ENCODE results near the gene MADD.

Gene MADD

GRCh38 chr11:47376107-47376524 lies 106.2 kb downstream of the MADD start:
- Histone ChIP-seq H3K27ac (replicated peaks) (peak overlapping the region; percentile 100), H3K4me3 (replicated peaks; ENCODE audit: insufficient read depth, low read length) (peak overlapping the region; percentile 80)
- TF ChIP-seq, protein P1, sequence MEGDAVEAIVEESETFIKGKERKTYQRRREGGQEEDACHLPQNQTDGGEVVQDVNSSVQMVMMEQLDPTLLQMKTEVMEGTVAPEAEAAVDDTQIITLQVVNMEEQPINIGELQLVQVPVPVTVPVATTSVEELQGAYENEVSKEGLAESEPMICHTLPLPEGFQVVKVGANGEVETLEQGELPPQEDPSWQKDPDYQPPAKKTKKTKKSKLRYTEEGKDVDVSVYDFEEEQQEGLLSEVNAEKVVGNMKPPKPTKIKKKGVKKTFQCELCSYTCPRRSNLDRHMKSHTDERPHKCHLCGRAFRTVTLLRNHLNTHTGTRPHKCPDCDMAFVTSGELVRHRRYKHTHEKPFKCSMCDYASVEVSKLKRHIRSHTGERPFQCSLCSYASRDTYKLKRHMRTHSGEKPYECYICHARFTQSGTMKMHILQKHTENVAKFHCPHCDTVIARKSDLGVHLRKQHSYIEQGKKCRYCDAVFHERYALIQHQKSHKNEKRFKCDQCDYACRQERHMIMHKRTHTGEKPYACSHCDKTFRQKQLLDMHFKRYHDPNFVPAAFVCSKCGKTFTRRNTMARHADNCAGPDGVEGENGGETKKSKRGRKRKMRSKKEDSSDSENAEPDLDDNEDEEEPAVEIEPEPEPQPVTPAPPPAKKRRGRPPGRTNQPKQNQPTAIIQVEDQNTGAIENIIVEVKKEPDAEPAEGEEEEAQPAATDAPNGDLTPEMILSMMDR (IDR thresholded peaks at IDR 0.05; ENCODE audit: insufficient read depth, low read length): no peak
- TF ChIP-seq GABPA (IDR thresholded peaks at IDR 0.05; ENCODE audit: low read depth): no peak

DNA sequence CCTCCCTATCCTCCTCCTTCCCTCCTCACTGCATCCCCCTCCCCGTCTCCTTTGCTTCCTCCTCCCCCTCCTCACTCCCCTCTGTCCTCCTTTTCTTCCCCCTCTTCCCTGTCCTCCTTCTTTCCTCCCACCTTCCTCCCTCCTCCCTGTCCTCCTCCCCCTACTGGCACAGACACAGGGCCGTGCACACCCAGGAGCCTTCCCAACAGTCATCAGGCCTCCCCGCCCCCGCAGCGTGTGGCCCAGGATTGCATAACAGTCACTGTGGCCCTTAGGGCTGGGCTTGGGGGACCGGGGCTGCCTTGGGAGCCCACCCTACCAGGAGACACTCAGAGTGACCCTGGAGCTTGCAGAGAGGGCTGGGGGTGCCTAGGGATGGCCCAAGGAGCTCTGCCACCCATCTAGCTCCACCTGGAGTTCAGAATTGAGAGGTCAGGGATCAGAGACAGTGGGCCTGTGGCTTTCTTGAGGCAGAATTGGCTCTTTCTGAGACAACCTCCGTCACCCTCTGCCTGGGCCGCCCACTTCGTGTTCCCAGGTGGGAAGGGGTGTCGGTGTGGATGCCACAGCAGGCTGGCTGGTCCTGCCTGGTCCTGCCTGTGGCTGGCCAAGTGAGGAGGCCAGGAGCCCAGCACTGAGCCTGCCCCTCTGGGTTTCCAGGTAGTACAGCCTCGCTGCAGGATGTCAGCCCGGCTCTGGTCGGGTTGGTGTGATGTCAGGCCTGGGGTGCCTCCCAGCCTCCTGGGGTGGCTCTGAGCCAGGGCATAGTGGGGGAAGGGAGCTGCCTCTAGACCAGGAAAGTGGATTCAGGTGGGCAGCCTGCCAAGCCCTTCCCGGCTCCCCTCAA lies 106.8 kb downstream of the MADD start:
- peak in 1 of 2 experiments; percentile 89 for DNase-seq (ENCODE audit: low read depth in 1 of 2, low spot score in 1 of 2)
- TF ChIP-seq, protein P1 (IDR thresholded peaks at IDR 0.05; ENCODE audit: insufficient read depth, low read length): no peak
- TF ChIP-seq POLR2AphosphoS5 (IDR thresholded peaks at IDR 0.05; ENCODE audit: low read depth) (peak; percentile 79), SPI1 (IDR thresholded peaks at IDR 0.05; ENCODE audit: borderline replicate concordance, low read depth) (no peak), GABPA (IDR thresholded peaks at IDR 0.05; ENCODE audit: low read depth) (no peak)
- no peaks in the 10 kb centered on the region for H3K27me3 ChIP-seq (ENCODE audit: insufficient read depth, poor library complexity, severe bottlenecking)
- H3K27ac ChIP-seq (replicated peaks): peak overlapping the region; percentile 100
- H3K4me3 ChIP-seq (replicated peaks; ENCODE audit: insufficient read depth, low read length): peak overlapping the region; percentile 80

More at GRCh38 chr11:47376107-47376524, 106.2 kb downstream of the MADD start:
- H3K27me3 ChIP-seq (ENCODE audit: insufficient read depth, poor library complexity, severe bottlenecking): no peaks in the 10 kb centered on the region
- DNase-seq (ENCODE audit: low read depth in 1 of 2, low spot score in 1 of 2): peak in 1 of 2 experiments; percentile 32

DNA sequence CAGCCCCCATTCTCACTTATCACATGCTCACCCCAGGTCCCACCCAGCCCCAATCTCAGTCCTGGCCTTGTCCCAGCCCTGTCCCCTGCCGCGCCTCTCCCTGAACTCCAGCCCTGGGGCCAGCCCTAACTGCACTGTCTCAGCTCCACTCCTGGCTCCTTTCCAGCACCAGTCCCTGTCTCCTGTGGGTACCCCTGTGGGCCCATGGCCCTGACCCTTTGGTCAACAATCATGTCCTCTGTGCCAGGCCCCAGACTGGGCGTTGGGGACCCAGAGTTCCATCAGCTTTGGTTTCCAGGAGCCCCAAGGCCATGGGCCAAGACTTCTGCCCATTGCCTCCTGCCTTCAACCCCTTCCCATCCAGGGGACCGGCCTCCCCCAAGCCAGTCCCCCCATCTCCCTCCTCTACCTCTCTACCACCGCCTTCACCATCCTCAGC lies 107.7 kb downstream of the MADD start:
- H3K27ac ChIP-seq (replicated peaks): peak overlapping the region; percentile 100
- peak overlapping the region; percentile 80 for H3K4me3 ChIP-seq (replicated peaks; ENCODE audit: insufficient read depth, low read length)
- no peaks in the 10 kb centered on the region for H3K27me3 ChIP-seq (ENCODE audit: insufficient read depth, poor library complexity, severe bottlenecking)
- DNase-seq (ENCODE audit: low read depth in 1 of 2, low spot score in 1 of 2): peak in 1 of 2 experiments; percentile 62
- TF ChIP-seq, protein P2, sequence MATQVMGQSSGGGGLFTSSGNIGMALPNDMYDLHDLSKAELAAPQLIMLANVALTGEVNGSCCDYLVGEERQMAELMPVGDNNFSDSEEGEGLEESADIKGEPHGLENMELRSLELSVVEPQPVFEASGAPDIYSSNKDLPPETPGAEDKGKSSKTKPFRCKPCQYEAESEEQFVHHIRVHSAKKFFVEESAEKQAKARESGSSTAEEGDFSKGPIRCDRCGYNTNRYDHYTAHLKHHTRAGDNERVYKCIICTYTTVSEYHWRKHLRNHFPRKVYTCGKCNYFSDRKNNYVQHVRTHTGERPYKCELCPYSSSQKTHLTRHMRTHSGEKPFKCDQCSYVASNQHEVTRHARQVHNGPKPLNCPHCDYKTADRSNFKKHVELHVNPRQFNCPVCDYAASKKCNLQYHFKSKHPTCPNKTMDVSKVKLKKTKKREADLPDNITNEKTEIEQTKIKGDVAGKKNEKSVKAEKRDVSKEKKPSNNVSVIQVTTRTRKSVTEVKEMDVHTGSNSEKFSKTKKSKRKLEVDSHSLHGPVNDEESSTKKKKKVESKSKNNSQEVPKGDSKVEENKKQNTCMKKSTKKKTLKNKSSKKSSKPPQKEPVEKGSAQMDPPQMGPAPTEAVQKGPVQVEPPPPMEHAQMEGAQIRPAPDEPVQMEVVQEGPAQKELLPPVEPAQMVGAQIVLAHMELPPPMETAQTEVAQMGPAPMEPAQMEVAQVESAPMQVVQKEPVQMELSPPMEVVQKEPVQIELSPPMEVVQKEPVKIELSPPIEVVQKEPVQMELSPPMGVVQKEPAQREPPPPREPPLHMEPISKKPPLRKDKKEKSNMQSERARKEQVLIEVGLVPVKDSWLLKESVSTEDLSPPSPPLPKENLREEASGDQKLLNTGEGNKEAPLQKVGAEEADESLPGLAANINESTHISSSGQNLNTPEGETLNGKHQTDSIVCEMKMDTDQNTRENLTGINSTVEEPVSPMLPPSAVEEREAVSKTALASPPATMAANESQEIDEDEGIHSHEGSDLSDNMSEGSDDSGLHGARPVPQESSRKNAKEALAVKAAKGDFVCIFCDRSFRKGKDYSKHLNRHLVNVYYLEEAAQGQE (IDR thresholded peaks at IDR 0.05; ENCODE audit: insufficient replicate concordance, low read depth): no peak
- TF ChIP-seq POLR2AphosphoS5 (IDR thresholded peaks at IDR 0.05; ENCODE audit: low read depth) (peak; percentile 32; the same call in 1 of the 2 replicates), SPI1 (IDR thresholded peaks at IDR 0.05; ENCODE audit: borderline replicate concordance, low read depth) (no peak)

DNA sequence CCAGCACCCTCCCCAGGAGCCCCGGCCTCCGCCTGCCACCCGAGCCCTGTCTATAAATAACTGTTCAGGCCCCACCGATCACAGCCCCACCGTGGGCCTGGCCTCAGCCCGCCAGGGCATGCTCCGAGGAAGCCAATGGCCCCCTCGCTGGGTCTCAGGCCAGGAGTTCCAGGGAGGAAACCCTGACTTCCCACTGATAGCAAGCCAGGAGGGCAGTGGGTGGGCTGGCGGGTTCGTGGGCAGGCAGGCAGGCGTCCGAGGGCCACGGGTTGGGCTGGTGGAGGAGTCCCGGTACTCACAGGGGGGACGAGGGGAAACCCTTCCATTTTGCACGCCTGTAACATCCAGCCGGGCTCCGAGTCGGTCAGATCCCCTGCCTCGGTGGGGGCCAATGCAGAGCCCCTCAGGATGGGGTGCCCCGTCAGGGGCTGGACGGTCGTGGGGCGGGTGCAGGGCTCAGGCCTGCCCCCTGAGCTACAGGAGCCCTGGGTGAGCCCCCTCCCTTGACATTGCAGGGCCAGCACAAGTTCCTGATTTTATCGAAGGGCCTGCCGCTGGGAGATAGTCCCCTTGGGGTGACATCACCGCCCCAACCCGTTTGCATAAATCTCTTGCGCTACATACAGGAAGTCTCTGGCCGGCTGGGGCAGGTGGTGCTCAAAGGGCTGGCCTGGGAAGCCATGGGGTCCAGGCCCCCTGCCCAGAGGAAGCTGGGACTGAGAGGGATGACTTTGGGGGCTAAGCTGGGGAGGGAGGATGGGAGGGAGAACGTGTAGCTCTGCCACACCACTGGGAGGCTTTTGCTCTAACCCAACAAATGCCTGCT lies 108.3 kb downstream of the MADD start, which contains the start of gene SPI1:
SPI1 (minus strand) TSS at position 538 of the 826 bp plus-strand sequence; CDS start at position 344, 194 bp downstream.
- peak within 1 kb of the TSS; percentile 80 for H3K4me3 ChIP-seq (replicated peaks; ENCODE audit: insufficient read depth, low read length)
- peak within 1 kb of the TSS; percentile 100 for H3K27ac ChIP-seq (replicated peaks)
- H3K27me3 ChIP-seq (ENCODE audit: insufficient read depth, poor library complexity, severe bottlenecking): no peaks in the 10 kb centered on the region
- DNase-seq (ENCODE audit: low read depth in 1 of 2, low spot score in 1 of 2): peak in 1 of 2 experiments; percentile 97
- TF ChIP-seq SPI1 (IDR thresholded peaks at IDR 0.05; ENCODE audit: borderline replicate concordance, low read depth) (peak; percentile 72; the same call in 1 of the 2 replicates), GABPA (IDR thresholded peaks at IDR 0.05; ENCODE audit: low read depth) (0 out of 2 replicates have a peak, but pooled peaks have one; percentile 36), POLR2AphosphoS5 (IDR thresholded peaks at IDR 0.05; ENCODE audit: low read depth) (peak; percentile 81)
- TF ChIP-seq, protein P1 (IDR thresholded peaks at IDR 0.05; ENCODE audit: insufficient read depth, low read length): no peak
- TF ChIP-seq, protein P2 (IDR thresholded peaks at IDR 0.05; ENCODE audit: insufficient replicate concordance, low read depth): peak; percentile 47
